ENCODE data around the gene IGF2BP3.
"Not testable (repeated sequence)": the region's sequence is repeated elsewhere in the genome, so short reads cannot be mapped to it uniquely, and the experiment has no call there.

The IGF2BP3 gene

GRCh38 chr7:23334482-23335056, 135.7 kb downstream of the IGF2BP3 start:
- DNase-seq (ENCODE audit: low read depth in 2 of 2), result peak; percentile 94 to 98
- TF ChIP-seq CTCF (IDR thresholded peaks at IDR 0.05; ENCODE audit: low read depth, low read length), result no peak
- no peak overlapping the region for H3K4me3 ChIP-seq (replicated peaks in 1 of 2; ENCODE audit: low read depth in 2 of 2, low read length in 2 of 2)

- DNase-seq (ENCODE audit: low read depth in 2 of 2), result peak; percentile 85 to 96
- no peak for TF ChIP-seq CTCF (IDR thresholded peaks at IDR 0.05; ENCODE audit: low read depth, low read length)
- H3K4me3 ChIP-seq (replicated peaks in 1 of 2; ENCODE audit: low read depth in 2 of 2, low read length in 2 of 2), result no peak overlapping the region
Observed at GRCh38 chr7:23333671-23334246, 136.5 kb downstream of the IGF2BP3 start.

- peak; percentile 76 to 86 for DNase-seq (ENCODE audit: low read depth in 2 of 2)
- H3K4me3 ChIP-seq (replicated peaks in 1 of 2; ENCODE audit: low read depth in 2 of 2, low read length in 2 of 2), result peak overlapping the region in 1 of 2 donors; percentile 9
- no peak for TF ChIP-seq CTCF (IDR thresholded peaks at IDR 0.05; ENCODE audit: low read depth, low read length)
Observed at GRCh38 chr7:23332910-23333612, 137.2 kb downstream of the IGF2BP3 start.

GRCh38 chr7:23332193-23332592, 138.1 kb downstream of the IGF2BP3 start:
- no peak for TF ChIP-seq CTCF (IDR thresholded peaks at IDR 0.05; ENCODE audit: low read depth, low read length)
- DNase-seq (ENCODE audit: low read depth in 2 of 2), result no peak
- H3K4me3 ChIP-seq (replicated peaks in 1 of 2; ENCODE audit: low read depth in 2 of 2, low read length in 2 of 2), result no peak overlapping the region

- no peak overlapping the region for H3K4me3 ChIP-seq (replicated peaks in 1 of 2; ENCODE audit: low read depth in 2 of 2, low read length in 2 of 2)
- no peak for TF ChIP-seq CTCF (IDR thresholded peaks at IDR 0.05; ENCODE audit: low read depth, low read length)
- no peak for DNase-seq (ENCODE audit: low read depth in 2 of 2)
Observed at GRCh38 chr7:23331132-23331531, 139.2 kb downstream of the IGF2BP3 start.

GRCh38 chr7:23315366-23315765, 154.9 kb downstream of the IGF2BP3 start:
- DNase-seq (ENCODE audit: low read depth in 2 of 2), result peak; percentile 34 to 79
- TF ChIP-seq CTCF (IDR thresholded peaks at IDR 0.05; ENCODE audit: low read depth, low read length), result no peak
- H3K4me3 ChIP-seq (replicated peaks in 1 of 2; ENCODE audit: low read depth in 2 of 2, low read length in 2 of 2), result no peak overlapping the region

GRCh38 chr7:23312141-23312540, 158.2 kb downstream of the IGF2BP3 start:
- H3K4me3 ChIP-seq (replicated peaks in 1 of 2; ENCODE audit: low read depth in 2 of 2, low read length in 2 of 2); DNase-seq (ENCODE audit: low read depth in 2 of 2): not testable (repeated sequence)
